Spleen (tissue), 7 donors: ENCODE results near the gene SRSF4.

Experiments
- POLR2AphosphoS5 ChIP-seq, 3 donors: sonication (generic); formaldehyde crosslinking; IDR thresholded peaks; one replicate each; pipeline ENCODE4 v1.5.1; 2017; ENCODE audit warnings: antibody characterized with exemption in 3 of 3
- TF ChIP-seq, protein P1 (sequence below), 11 experiments: fragments of 200-600 bp in 7 of 11; fragments of 450-650 bp in 4 of 11; sonication (generic) in 4 of 11; IDR thresholded peaks in 8 of 11; conservative IDR thresholded peaks in 3 of 11; 1 replicate in 7 of 11; 2 replicates in 4 of 11; pipeline versions ENCODE4 v1.4.0 to v1.8.0; 2016 to 2021; ENCODE audit warnings: antibody characterized with exemption in 11 of 11, inconsistent platforms in 4 of 11, mild to moderate bottlenecking in 1 of 11
- donor health status: DM: no; HTN: no; CAD: no; lungs with moderate emphysema.
- donor health status: DM: no; HTN: no; CAD: no.
- donor health status: DM: no; HTN: no; CAD: no.

DNA sequence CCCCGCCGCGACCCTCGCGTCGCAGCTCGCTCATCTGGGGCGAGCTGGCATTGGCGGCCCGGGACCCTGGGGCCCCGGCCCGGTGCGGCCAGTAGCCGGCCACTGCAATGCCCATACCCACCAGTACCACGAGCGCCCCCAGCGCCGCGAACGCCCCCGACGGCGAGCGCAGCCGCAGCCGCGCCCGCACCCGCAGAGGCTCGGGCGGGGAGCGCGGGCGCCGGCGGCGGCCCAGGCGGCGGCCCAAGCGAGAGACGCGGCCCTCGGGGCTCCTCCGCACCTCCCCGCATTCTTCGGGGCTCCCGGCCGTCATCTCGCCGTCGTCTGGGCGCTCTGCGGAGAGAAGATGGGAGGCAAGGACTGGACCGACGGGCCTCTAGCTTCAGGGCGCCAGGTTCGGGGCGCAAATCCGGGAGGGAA is 60.2 kb downstream of the SRSF4 start:
- TF ChIP-seq, protein P1, sequence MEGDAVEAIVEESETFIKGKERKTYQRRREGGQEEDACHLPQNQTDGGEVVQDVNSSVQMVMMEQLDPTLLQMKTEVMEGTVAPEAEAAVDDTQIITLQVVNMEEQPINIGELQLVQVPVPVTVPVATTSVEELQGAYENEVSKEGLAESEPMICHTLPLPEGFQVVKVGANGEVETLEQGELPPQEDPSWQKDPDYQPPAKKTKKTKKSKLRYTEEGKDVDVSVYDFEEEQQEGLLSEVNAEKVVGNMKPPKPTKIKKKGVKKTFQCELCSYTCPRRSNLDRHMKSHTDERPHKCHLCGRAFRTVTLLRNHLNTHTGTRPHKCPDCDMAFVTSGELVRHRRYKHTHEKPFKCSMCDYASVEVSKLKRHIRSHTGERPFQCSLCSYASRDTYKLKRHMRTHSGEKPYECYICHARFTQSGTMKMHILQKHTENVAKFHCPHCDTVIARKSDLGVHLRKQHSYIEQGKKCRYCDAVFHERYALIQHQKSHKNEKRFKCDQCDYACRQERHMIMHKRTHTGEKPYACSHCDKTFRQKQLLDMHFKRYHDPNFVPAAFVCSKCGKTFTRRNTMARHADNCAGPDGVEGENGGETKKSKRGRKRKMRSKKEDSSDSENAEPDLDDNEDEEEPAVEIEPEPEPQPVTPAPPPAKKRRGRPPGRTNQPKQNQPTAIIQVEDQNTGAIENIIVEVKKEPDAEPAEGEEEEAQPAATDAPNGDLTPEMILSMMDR (IDR thresholded peaks at IDR 0.05 in 8 of 11, conservative IDR thresholded peaks at IDR 0.05 in 3 of 11) = peak in 2 of 11 experiments; percentile 12 to 22
- no peak for TF ChIP-seq POLR2AphosphoS5 (IDR thresholded peaks at IDR 0.05)
